Activated naive CD4-positive, alpha-beta T cell treated with anti-CD3 and anti-CD28 coated beads, Interleukin-2, amount 10 ng/mL, durations not matched to agents 7 days and 5 days (primary cell): ENCODE measurements around the gene GAL3ST3.

Experiments used
- CTCF ChIA-PET: fragments of 350-600 bp; sonication (Branson Sonifier 250); formaldehyde crosslinking; loops from one replicate; lab custom pipeline; 2021; ENCODE audit warnings: antibody characterized with exemption; lab: Charles Lee
- DNase-seq: peaks from one replicate; pipeline ENCODE4 v3.0.0-alpha.2; 2020
- H3K27ac Mint-ChIP-seq: one replicate; pipeline ENCODE4 v1.8.0; 2021; ENCODE audit warnings: mild to moderate bottlenecking, moderate library complexity, mixed read lengths
- H3K27me3 Mint-ChIP-seq: one replicate; pipeline ENCODE4 v1.8.0; 2021; ENCODE audit warnings: mild to moderate bottlenecking, mixed read lengths
- H3K36me3 Mint-ChIP-seq: one replicate; pipeline ENCODE4 v1.8.0; 2021; ENCODE audit warnings: mixed read lengths
- H3K4me1 Mint-ChIP-seq: one replicate; pipeline ENCODE4 v1.8.0; 2021; ENCODE audit warnings: mixed read lengths
- H3K4me3 Mint-ChIP-seq: one replicate; pipeline ENCODE4 v1.8.0; 2021; ENCODE audit warnings: mild to moderate bottlenecking, moderate library complexity, mixed read lengths
- H3K9me3 Mint-ChIP-seq: one replicate; pipeline ENCODE4 v1.8.0; 2021; ENCODE audit warnings: mixed read lengths

GAL3ST3 gene

DNA sequence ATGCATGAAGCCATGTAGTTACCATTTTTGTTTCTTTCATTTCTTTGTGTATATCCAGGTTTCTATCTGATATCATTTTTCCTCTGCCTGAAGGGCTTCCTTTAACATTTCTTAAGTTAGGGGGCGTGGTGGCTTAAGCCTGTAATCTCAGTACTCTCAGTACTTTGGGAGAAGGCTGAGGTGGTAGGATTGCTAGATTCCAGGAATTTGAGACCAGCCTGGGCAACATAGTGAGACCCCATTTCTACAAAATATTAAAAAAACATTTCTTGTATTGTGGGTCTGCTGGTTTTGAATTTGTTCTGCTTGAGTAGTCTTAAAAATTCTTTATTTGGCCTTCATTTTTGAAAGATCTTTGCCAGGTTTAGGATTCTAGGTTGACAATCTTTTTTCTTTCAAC lies 15.6 kb upstream of the GAL3ST3 start:
- no peak overlapping the region for H3K4me3 Mint-ChIP-seq

DNA sequence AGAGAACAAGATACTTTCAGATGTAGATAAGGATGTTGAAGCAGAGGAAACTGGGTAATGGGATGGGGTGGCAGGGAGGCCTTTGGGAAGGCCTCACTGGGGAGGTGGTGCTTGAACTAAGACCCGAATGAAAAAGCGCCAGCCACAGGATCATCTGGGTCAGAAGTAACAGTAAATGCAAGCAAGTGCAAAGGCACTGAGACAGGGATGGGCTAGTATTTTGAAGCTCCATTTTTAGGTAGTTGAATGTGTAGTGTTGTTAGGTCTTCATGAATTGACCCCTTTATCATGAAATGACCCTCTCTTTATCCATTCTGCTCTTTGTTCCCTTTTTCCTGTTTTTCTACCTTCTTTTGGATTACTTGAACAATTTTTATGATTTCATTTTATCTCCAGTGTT lies 14.9 kb upstream of the GAL3ST3 start:
- Mint-ChIP-seq H3K4me3 (no peak overlapping the region), H3K4me1 (peaks cover 44% of the 10 kb centered on the region), H3K9me3 (no peaks in the 10 kb centered on the region), H3K36me3 (peaks cover 81% of the 10 kb centered on the region), H3K27me3 (no peaks in the 10 kb centered on the region), H3K27ac (no peak overlapping the region)
- peak; percentile 0 for DNase-seq
- CTCF ChIA-PET: interaction anchor here (1.2 kb wide), 2 partner anchors 19 to 73 kb away, joined by 3 to 4 read pairs; no protein-coding TSS in a partner anchor

More for the DNA sequence above, 15.6 kb upstream of the GAL3ST3 start:
- peaks cover 79% of the 10 kb centered on the region for H3K36me3 Mint-ChIP-seq
- no peak for DNase-seq
- H3K4me1 Mint-ChIP-seq: peaks cover 51% of the 10 kb centered on the region
- H3K27ac Mint-ChIP-seq: no peak overlapping the region
- no peaks in the 10 kb centered on the region for H3K9me3 Mint-ChIP-seq
- no peaks in the 10 kb centered on the region for H3K27me3 Mint-ChIP-seq
- CTCF ChIA-PET: no interaction called here

DNA sequence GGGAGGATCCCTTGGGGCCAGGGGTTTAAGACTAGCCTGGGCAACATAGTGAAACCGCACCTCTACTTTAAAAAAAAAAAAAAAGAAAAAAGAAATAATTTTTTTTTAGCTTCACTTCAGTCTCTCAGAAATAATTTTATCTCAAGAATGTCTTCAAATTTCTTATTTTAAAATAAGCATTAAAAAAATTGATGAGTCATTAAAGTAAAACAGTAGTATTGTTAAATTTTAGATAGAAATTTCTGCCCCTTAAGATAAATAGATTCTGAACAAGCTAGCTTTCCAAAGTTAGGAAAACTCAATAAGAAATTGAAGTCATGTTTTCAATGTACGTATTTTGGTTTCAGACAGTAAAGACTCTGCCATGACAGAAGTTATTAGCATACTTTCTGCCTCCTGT lies 13.4 kb upstream of the GAL3ST3 start:
- CTCF ChIA-PET: interaction anchor here (0.8 to 1.5 kb wide), 3 partner anchors 15 to 73 kb away, joined by 3 to 4 read pairs (median 4); no protein-coding TSS in a partner anchor
- Mint-ChIP-seq H3K4me1 (peaks cover 32% of the 10 kb centered on the region), H3K36me3 (peaks cover 79% of the 10 kb centered on the region), H3K27ac (no peak overlapping the region), H3K27me3 (no peaks in the 10 kb centered on the region), H3K4me3 (no peak overlapping the region), H3K9me3 (no peaks in the 10 kb centered on the region)
- DNase-seq: no peak

DNA sequence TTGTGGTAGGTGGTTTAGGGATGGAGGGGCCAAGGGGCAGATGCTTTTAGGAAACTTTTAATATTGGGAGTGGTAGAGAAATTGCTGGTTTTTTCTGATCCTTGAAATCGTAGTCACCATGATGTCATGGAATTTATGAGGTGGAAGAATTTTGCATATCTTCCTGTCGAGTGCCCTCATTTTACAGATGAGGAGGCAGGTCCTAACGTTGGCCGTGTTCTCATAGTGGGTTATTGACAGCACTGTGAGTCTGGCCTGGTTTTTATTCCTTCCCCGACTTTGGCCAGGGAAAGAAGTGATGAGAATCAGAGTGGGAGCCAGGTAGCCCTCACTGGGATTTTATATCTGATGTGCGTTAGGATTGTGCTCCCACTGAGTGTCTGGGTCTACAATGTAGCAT lies 12.3 kb upstream of the GAL3ST3 start:
- H3K27ac Mint-ChIP-seq: peak overlapping the region; percentile 50
- H3K36me3 Mint-ChIP-seq: peaks cover 73% of the 10 kb centered on the region
- CTCF ChIA-PET: no interaction called here
- no peaks in the 10 kb centered on the region for H3K9me3 Mint-ChIP-seq
- no peaks in the 10 kb centered on the region for H3K27me3 Mint-ChIP-seq
- no peak overlapping the region for H3K4me3 Mint-ChIP-seq
- no peak for DNase-seq
- H3K4me1 Mint-ChIP-seq: peaks cover 20% of the 10 kb centered on the region

DNA sequence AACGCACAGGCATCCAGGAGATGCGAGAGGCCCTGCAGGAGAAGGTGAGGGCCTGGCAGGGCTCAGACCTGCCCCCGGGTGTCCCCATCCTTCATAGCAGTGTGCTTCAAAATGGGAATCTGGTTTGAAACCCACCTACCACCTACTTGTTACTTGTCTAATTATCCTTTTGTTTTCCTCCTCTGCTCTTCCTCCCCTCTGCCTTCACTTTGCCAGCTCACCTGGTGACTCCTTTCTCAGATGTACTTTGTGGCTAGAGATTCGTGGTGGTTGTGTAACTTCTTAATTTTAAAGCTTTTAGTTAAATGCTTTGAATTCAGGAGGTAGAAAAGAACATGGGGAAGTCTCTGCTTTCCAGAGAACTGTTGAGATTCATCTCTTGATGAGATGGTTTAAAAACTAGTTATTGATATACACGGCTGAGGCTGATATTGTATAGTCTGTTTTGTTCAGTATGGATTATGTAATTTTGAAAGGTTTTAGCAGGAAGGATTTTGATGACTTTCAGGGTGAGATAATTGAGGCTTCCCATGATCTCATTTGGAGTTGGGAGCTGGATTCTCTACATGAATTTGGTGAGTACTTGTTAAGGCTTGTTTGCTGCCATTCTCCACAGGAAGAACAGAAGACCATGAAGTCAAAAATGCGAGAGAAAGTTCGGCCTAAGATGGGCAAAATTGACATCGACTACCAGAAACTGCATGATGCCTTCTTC lies 11.2 kb upstream of the GAL3ST3 start:
- peaks cover 73% of the 10 kb centered on the region for H3K36me3 Mint-ChIP-seq
- no peak overlapping the region for H3K27ac Mint-ChIP-seq
- peaks cover 18% of the 10 kb centered on the region for H3K4me1 Mint-ChIP-seq
- H3K4me3 Mint-ChIP-seq: no peak overlapping the region
- H3K9me3 Mint-ChIP-seq: no peaks in the 10 kb centered on the region
- DNase-seq: no peak
- H3K27me3 Mint-ChIP-seq: no peaks in the 10 kb centered on the region
- CTCF ChIA-PET: interaction anchor here (0.7 to 2.0 kb wide), 2 partner anchors 73 to 950 kb away, joined by 3 to 5 read pairs; no protein-coding TSS in a partner anchor

DNA sequence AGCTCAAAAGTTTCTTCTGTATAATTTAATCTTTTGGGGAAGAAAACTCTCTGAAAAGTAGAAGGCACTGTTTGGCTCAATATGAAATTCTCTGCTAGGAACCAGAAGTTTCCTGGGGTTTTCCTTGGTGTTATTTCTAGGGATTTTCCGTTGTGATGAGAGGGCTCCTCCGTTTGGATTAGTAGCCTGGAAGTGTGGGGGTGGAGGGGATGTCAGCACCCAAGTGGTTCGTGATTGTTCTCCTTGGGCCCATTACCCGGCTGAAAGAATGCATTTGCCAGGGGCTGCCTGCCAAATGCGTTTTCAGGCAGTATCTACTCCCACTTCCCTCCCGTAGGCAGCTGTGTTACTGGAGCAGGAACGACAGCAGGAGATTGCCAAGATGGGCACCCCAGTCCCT lies 7.5 kb upstream of the GAL3ST3 start:
- Mint-ChIP-seq H3K36me3 (peaks cover 67% of the 10 kb centered on the region), H3K27ac (no peak overlapping the region)

DNA sequence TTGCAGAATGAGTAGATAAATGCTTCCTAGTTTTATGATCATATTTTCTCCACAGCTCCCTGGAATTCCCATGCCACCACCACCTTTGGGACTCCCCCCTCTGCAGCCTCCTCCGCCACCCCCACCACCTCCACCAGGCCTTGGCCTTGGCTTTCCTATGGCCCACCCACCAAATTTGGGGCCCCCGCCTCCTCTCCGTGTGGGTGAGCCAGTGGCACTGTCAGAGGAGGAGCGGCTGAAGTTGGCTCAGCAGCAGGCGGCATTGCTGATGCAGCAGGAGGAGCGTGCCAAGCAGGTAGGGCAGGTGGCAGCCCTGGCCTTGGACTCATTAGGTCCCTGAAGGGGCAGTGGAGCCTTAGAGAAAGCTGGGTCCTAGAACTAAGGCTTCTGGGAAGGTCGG lies 6.1 kb upstream of the GAL3ST3 start:
- Mint-ChIP-seq H3K4me3 (no peak overlapping the region), H3K27ac (no peak overlapping the region), H3K4me1 (peaks cover 36% of the 10 kb centered on the region), H3K9me3 (no peaks in the 10 kb centered on the region), H3K27me3 (no peaks in the 10 kb centered on the region), H3K36me3 (peaks cover 54% of the 10 kb centered on the region)
- no peak for DNase-seq
- CTCF ChIA-PET: interaction anchor here (1.6 to 5.9 kb wide), 3 partner anchors 10 to 32 kb away, joined by 6 to 48 read pairs (median 6); partner anchors contain the start of gene PACS1

More for the DNA sequence above, 7.5 kb upstream of the GAL3ST3 start:
- CTCF ChIA-PET: interaction anchor here (1.6 to 5.9 kb wide), 2 partner anchors 12 kb away, joined by 6 to 48 read pairs; partner anchors contain the start of gene PACS1
- Mint-ChIP-seq H3K27me3 (no peaks in the 10 kb centered on the region), H3K9me3 (no peaks in the 10 kb centered on the region), H3K4me3 (no peak overlapping the region), H3K4me1 (peaks cover 30% of the 10 kb centered on the region)
- DNase-seq: no peak

DNA sequence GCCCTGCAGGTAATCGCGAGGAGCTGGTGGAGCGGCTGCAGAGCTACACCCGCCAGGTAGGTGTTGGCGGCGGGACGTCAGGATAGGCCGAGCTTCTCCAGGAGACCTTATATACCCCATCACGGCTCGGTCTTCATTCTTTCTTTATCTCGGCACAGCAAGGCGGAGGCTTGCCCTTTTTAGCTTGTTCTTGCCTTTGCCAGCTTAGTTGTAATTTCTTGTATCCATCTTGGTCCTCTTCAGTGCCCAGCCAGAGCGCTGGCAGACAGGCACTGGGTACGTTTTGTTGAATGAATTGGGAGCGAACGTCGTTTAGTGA lies 3.7 kb upstream of the GAL3ST3 start:
- H3K4me1 Mint-ChIP-seq: peaks cover 48% of the 10 kb centered on the region
- H3K27me3 Mint-ChIP-seq: peaks cover 20% of the 10 kb centered on the region
- CTCF ChIA-PET: interaction anchor here (1.2 to 5.9 kb wide), 5 partner anchors 7 to 81 kb away, joined by 3 to 48 read pairs (median 3); partner anchors contain the start of genes CST6 and PACS1
- peak overlapping the region; percentile 93 for H3K4me3 Mint-ChIP-seq
- peaks cover 35% of the 10 kb centered on the region for H3K36me3 Mint-ChIP-seq
- H3K9me3 Mint-ChIP-seq: no peaks in the 10 kb centered on the region
- peak overlapping the region; percentile 95 for H3K27ac Mint-ChIP-seq
- DNase-seq: no peak

DNA sequence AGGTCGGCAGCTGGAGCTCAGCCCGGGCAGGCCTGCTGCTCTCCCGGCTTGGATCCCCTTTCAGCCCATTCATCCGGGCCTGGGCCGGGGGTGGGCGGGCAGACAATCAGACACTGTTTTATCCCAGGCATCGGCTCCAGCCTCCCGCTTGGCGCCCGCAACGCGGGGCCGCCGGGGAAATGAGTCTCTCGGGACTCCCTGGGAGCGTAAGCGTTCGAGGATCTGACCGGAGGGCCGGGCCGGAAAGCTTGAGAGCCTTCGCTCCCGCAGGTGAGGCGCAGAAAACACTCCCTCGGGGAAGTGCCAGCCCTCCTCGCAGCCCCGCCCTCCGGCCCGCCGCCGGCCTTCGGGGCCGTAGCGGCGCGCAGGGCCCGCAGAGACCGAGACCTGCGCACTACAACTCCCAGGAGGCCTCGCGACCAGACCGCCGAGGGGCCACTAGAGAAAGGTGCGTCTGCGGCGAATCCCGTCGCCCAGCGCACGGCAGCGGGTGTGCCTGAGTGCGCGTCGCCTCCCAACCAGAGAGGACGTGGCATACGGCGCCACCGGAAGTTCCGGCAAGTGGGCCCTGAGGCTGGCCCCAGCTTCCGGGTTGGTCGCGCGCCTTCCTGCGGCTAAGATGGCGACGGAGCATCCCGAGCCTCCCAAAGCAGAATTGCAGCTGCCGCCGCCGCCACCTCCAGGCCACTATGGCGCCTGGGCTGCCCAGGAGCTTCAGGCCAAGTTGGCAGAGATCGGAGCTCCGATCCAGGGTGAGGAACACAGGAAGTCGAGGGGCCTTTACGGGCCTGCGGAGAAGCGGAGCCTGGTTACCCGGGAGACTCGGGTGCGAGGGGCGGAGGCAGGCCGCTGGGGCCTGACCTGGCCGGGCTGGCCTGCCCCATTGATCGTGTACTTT lies 3.1 kb upstream of the GAL3ST3 start, which contains the start of gene SF3B2:
SF3B2 (plus strand) TSS at position 599 of the 898 bp plus-strand sequence; CDS start at position 620, 21 bp downstream.
- DNase-seq: peak; percentile 98
- peak within 1 kb of the TSS; percentile 93 for H3K4me3 Mint-ChIP-seq
- peaks cover 29% of the 10 kb centered on the region for H3K36me3 Mint-ChIP-seq
- CTCF ChIA-PET: interaction anchor here (1.1 to 5.9 kb wide), 5 partner anchors 8 to 83 kb away, joined by 3 to 48 read pairs (median 3); partner anchors contain the start of genes CST6 and PACS1
- H3K9me3 Mint-ChIP-seq: no peaks in the 10 kb centered on the region
- H3K27me3 Mint-ChIP-seq: peaks cover 27% of the 10 kb centered on the region
- H3K27ac Mint-ChIP-seq: peak within 1 kb of the TSS; percentile 95
- H3K4me1 Mint-ChIP-seq: peaks cover 48% of the 10 kb centered on the region

DNA sequence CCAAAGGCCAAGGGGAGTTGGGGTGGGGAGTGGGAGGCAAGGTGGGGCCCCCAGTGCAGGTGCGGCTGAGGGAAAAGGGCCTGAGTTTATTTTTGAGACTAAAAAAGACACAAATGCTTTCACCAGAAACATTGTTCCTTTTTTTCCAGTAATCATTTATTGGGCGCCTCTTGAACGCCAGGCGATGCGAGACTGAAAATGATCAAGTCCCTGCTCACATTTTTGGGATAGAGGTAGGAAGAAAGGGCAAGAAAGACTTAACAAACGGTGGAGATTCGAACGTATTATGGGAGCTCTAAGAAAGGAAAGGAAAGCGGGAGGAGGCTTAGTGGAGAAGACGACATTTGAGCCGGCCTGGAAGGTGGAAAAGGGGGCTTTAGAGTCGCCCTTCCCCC lies 2.4 kb upstream of the GAL3ST3 start:
- peaks cover 28% of the 10 kb centered on the region for H3K36me3 Mint-ChIP-seq
- peaks cover 48% of the 10 kb centered on the region for H3K4me1 Mint-ChIP-seq
- peak overlapping the region; percentile 93 for H3K4me3 Mint-ChIP-seq
- no peak for DNase-seq
- CTCF ChIA-PET: interaction anchor here (1.1 to 5.9 kb wide), 2 partner anchors 17 to 84 kb away, joined by 3 to 48 read pairs; partner anchors contain the start of gene PACS1
- peaks cover 33% of the 10 kb centered on the region for H3K27me3 Mint-ChIP-seq
- H3K9me3 Mint-ChIP-seq: no peaks in the 10 kb centered on the region
- peak overlapping the region; percentile 79 for H3K27ac Mint-ChIP-seq

DNA sequence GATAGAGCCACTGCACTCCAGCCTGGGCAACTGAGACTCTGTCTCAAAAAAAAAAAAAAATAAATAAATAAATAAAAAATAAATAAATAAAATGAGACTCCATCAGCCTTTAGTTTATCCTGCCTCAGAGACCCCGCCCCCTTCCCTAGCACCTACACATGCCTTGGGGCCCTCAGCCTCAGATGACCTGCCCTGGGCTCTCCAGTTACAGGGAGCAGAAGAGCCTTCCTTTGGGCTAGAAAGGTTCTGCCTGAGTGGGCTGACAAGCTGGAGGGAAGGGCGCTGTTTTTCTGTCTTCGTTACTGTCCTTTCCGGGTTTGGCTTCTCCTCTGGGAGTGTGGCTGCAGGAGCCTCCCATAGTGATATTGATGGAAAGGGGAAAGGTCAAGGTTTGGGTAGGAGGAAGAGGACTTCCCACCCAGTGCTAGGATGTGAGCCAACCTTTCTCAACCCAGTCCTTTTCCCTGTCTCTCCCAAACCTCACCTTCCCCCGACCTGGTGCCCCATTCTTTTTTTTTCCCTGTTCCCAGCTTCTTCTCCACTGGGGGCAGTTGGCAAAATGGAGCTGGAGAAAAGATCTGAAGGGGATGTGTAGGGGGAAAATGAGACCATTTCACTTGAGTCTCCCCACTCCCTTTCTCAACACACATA lies 1.7 kb upstream of the GAL3ST3 start:
- Mint-ChIP-seq H3K4me1 (peaks cover 48% of the 10 kb centered on the region), H3K36me3 (peaks cover 26% of the 10 kb centered on the region), H3K27me3 (peaks cover 38% of the 10 kb centered on the region), H3K9me3 (no peaks in the 10 kb centered on the region), H3K4me3 (peak overlapping the region; percentile 93), H3K27ac (peak overlapping the region; percentile 79)
- no peak for DNase-seq
- CTCF ChIA-PET: interaction anchor here (1.1 to 5.9 kb wide), 2 partner anchors 18 to 85 kb away, joined by 3 to 48 read pairs; partner anchors contain the start of gene PACS1

DNA sequence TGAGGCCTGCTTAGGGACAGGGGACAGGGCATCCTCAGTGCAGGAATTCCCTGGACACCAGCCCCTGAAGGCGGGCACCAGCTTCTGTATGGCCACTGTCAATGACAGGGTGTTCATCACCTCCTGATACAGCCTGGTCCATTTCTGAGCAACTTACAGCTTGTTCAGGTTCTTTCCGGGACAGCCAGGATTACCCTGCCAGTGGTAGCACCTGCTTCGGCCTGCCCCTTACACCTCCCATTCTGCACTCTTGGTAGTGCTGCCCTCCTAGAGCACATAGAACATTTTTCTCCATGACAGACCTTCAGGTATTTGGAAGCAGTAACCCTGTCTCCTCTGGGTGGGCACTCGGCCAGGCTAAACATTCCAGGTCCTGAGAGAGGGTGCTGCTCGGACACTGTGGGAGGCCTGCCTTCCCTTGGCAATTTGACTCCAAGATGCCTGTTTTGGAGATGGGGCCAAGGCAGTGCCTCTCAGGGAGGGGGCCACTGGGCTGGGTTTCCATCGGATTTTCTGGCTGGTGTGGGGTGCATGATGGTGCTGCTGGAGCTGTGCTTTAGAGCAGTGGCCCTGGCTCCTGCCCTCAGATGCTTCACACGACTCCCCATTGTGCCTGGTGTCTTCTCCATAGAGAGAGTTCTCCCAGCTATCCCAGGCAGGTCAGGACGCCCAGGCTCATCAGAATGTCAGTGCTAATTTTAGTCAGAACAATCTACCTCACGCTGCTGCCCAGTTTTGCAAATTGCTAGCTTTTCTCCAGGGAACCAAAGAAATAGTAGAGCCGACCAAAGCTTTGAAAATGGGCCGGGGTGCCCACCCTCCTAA lies 1.2 kb downstream of the GAL3ST3 start:
- no peak overlapping the region for H3K27ac Mint-ChIP-seq
- CTCF ChIA-PET: interaction anchor here (0.5 to 1.9 kb wide), 4 partner anchors 14 to 146 kb away, joined by 3 to 4 read pairs (median 4); no protein-coding TSS in a partner anchor
- H3K4me3 Mint-ChIP-seq: no peak overlapping the region
- peaks cover 55% of the 10 kb centered on the region for H3K27me3 Mint-ChIP-seq
- no peaks in the 10 kb centered on the region for H3K9me3 Mint-ChIP-seq
- H3K4me1 Mint-ChIP-seq: peaks cover 42% of the 10 kb centered on the region
- peaks cover 5% of the 10 kb centered on the region for H3K36me3 Mint-ChIP-seq
- DNase-seq: no peak

DNA sequence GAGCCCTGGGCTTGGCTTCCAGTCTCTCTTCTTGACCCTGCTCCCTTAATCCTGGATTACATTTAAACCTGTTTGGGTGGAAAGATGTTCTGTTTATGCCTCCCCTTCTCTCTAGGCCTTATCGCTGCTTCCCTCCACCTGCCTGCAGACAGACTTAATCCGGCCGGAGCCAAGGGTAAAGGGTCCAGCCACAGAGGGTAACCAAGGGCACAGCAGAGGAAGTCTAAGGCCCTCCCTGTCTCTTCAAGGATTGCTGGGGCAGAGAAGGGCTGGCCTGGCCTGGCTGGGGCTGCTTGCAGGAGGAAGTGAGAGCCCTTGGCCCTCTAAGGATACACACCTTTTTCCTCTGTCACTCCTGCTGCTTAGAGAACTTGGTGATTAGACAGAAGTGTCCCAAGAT lies 2.1 kb downstream of the GAL3ST3 start:
- Mint-ChIP-seq H3K36me3 (no peaks in the 10 kb centered on the region), H3K4me1 (peaks cover 36% of the 10 kb centered on the region), H3K4me3 (no peak overlapping the region), H3K9me3 (no peaks in the 10 kb centered on the region), H3K27me3 (peaks cover 59% of the 10 kb centered on the region), H3K27ac (no peak overlapping the region)
- CTCF ChIA-PET: interaction anchor here (1.1 to 3.8 kb wide), 4 partner anchors 11 to 88 kb away, joined by 4 to 28 read pairs (median 4); no protein-coding TSS in a partner anchor
- no peak for DNase-seq
